HCT116 (cell line): Measurements from ENCODE around the gene SOS1.

Source experiments
- EZH2 ChIP-seq: fragments of 200-600 bp; sonication (generic); IDR thresholded peaks from 2 replicates; pipeline ENCODE4 v1.6.1; 2017; ENCODE audit warnings: antibody characterized with exemption, mixed run types
- POLR2A ChIP-seq: IDR thresholded peaks from 2 replicates; pipeline ENCODE4 v1.7.0; 2011; ENCODE audit warnings: borderline replicate concordance; ENCODE audit not compliant: insufficient read depth, insufficient read length; ENCODE audit errors: extremely low read depth
- SP1 ChIP-seq: IDR thresholded peaks from 2 replicates; pipeline ENCODE4 v1.6.1; 2012; ENCODE audit warnings: low read depth
- YY1 ChIP-seq: IDR thresholded peaks from 2 replicates; pipeline ENCODE4 v1.6.1; 2011; ENCODE audit warnings: low read length, low read depth, moderate library complexity, mild to moderate bottlenecking; ENCODE audit not compliant: insufficient replicate concordance; ENCODE audit errors: extremely low read depth
- TF ChIP-seq, protein P1 (sequence below), 3 experiments: fragments of 200-600 bp in 1 of 3; sonication (generic) in 1 of 3; IDR thresholded peaks in 2 of 3; conservative IDR thresholded peaks in 1 of 3; 2 replicates each; pipeline ENCODE4 v1.5.1; 2012 to 2017; ENCODE audit warnings: low read depth in 2 of 3, low read length in 2 of 3, antibody characterized with exemption in 1 of 3, borderline replicate concordance in 1 of 3, control low read depth in 1 of 3, mild to moderate bottlenecking in 1 of 3, mixed read lengths in 1 of 3, mixed run types in 1 of 3, moderate library complexity in 1 of 3; ENCODE audit not compliant: insufficient read depth in 1 of 3
- TF ChIP-seq, protein P2 (sequence below): IDR thresholded peaks from 2 replicates; pipeline ENCODE4 v1.6.1; 2011; ENCODE audit warnings: mild to moderate bottlenecking, low read length, moderate library complexity; ENCODE audit not compliant: insufficient replicate concordance; ENCODE audit errors: extremely low read depth

DNA sequence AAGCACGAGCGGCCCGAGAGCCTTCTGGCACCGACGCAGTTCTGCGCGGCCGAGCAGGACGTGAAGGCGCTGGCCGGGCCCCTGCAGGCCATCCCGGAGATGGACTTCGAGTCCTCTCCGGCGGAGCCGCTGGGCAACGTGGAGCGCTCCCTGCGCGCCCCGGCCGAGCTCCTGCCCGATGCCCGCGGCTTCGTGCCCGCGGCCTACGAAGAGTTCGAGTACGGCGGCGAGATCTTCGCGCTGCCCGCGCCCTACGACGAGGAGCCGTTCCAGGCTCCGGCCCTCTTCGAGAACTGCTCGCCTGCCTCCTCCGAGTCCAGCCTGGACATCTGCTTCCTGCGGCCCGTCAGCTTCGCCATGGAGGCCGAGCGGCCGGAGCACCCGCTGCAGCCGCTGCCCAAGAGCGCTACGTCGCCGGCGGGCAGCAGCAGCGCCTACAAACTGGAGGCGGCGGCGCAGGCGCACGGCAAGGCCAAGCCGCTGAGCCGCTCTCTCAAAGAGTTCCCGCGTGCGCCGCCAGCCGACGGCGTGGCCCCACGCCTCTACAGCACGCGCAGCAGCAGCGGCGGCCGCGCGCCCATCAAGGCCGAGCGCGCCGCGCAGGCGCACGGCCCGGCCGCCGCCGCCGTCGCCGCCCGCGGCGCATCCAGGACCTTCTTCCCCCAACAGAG lies 160.8 kb downstream of the SOS1 start:
- TF ChIP-seq, protein P1, sequence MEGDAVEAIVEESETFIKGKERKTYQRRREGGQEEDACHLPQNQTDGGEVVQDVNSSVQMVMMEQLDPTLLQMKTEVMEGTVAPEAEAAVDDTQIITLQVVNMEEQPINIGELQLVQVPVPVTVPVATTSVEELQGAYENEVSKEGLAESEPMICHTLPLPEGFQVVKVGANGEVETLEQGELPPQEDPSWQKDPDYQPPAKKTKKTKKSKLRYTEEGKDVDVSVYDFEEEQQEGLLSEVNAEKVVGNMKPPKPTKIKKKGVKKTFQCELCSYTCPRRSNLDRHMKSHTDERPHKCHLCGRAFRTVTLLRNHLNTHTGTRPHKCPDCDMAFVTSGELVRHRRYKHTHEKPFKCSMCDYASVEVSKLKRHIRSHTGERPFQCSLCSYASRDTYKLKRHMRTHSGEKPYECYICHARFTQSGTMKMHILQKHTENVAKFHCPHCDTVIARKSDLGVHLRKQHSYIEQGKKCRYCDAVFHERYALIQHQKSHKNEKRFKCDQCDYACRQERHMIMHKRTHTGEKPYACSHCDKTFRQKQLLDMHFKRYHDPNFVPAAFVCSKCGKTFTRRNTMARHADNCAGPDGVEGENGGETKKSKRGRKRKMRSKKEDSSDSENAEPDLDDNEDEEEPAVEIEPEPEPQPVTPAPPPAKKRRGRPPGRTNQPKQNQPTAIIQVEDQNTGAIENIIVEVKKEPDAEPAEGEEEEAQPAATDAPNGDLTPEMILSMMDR (IDR thresholded peaks at IDR 0.05 in 2 of 3, conservative IDR thresholded peaks at IDR 0.05 in 1 of 3; ENCODE audit: borderline replicate concordance in 1 of 3, insufficient read depth in 1 of 3, low read depth in 2 of 3, low read length in 2 of 3), result no peak
- no peak for TF ChIP-seq POLR2A
- TF ChIP-seq, protein P2, sequence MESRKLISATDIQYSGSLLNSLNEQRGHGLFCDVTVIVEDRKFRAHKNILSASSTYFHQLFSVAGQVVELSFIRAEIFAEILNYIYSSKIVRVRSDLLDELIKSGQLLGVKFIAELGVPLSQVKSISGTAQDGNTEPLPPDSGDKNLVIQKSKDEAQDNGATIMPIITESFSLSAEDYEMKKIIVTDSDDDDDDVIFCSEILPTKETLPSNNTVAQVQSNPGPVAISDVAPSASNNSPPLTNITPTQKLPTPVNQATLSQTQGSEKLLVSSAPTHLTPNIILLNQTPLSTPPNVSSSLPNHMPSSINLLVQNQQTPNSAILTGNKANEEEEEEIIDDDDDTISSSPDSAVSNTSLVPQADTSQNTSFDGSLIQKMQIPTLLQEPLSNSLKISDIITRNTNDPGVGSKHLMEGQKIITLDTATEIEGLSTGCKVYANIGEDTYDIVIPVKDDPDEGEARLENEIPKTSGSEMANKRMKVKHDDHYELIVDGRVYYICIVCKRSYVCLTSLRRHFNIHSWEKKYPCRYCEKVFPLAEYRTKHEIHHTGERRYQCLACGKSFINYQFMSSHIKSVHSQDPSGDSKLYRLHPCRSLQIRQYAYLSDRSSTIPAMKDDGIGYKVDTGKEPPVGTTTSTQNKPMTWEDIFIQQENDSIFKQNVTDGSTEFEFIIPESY, result no peak
- TF ChIP-seq YY1, result no peak
- TF ChIP-seq EZH2, result no peak
- TF ChIP-seq SP1, result no peak
